Spinal cord (tissue), 4 donors: ENCODE measurements around the gene PMIS2. TPM values are rescaled to one million over a fixed set of nuclear protein-coding genes. Genes with fewer than 3 reads are reported as not detected.

ENCODE experiments used
- polyA plus RNA-seq, 2 donors: library from polyadenylated mRNA; unstranded; fragments of 120-200 nt; gene quantifications; one replicate each; pipeline ENCODE4 v1.2.1, GENCODE V29; 2013; ENCODE audit not compliant: insufficient read length in 2 of 2
- total RNA-seq, 2 donors: library from RNA; depleted of rRNA in 1 of 2; stranded (reverse); fragments of 120-200 nt in 1 of 2; fragments of >200 nt in 1 of 2; gene quantifications; one replicate each; pipeline versions ENCODE4 v1.2.3 to v1.2.4, GENCODE V29; 2013 to 2014

The PMIS2 gene
- total and polyA plus RNA-seq, 4 donors, result not detected

Other genes with a start within 250 kb of the PMIS2 start
- gene FFAR1, start 238.3 kb upstream of the PMIS2 start, total RNA-seq, result under 1 TPM in 1 of 2 donors, not detected in 1; 0.06 TPM
- gene FFAR1, start 238.3 kb upstream of the PMIS2 start, polyA plus RNA-seq, result under 1 TPM; 0.70 to 0.83 TPM
- under 1 TPM; 0.10 to 0.11 TPM for gene FFAR3, start 227.7 kb upstream of the PMIS2 start, total RNA-seq
- gene FFAR3, start 227.7 kb upstream of the PMIS2 start, polyA plus RNA-seq, result not detected
- not detected for gene GPR42, start 215.1 kb upstream of the PMIS2 start, total RNA-seq
- under 1 TPM in 1 of 2 donors, not detected in 1; 0.14 TPM for gene GPR42, start 215.1 kb upstream of the PMIS2 start, polyA plus RNA-seq
- gene FFAR2, start 137.9 kb upstream of the PMIS2 start, total RNA-seq, result under 1 TPM; 0.11 to 0.69 TPM
- gene FFAR2, start 137.9 kb upstream of the PMIS2 start, polyA plus RNA-seq, result under 1 TPM; 0.29 to 0.50 TPM
- gene KRTDAP, start 95.7 kb upstream of the PMIS2 start, total RNA-seq, result not detected
- not detected for gene KRTDAP, start 95.7 kb upstream of the PMIS2 start, polyA plus RNA-seq
- 10 to 100 TPM; 10.4 to 49.0 TPM for gene DMKN, start 72.5 kb upstream of the PMIS2 start, total RNA-seq
- 10 to 100 TPM; 18.1 to 31.2 TPM for gene DMKN, start 72.5 kb upstream of the PMIS2 start, polyA plus RNA-seq
- under 1 TPM in 1 of 2 donors, not detected in 1; 0.06 TPM for gene SBSN, start 57.9 kb upstream of the PMIS2 start, total RNA-seq
- under 1 TPM; 0.17 to 0.50 TPM for gene SBSN, start 57.9 kb upstream of the PMIS2 start, polyA plus RNA-seq
- gene GAPDHS, start 52.7 kb upstream of the PMIS2 start, total RNA-seq, result under 1 TPM in 1 of 2 donors, not detected in 1; 0.11 TPM
- not detected for gene GAPDHS, start 52.7 kb upstream of the PMIS2 start, polyA plus RNA-seq
- 100 to 1,000 TPM in 1 of 2 donors, 10 to 100 TPM in 1; 58.2 to 126 TPM for gene TMEM147, start 40.5 kb upstream of the PMIS2 start, total RNA-seq
- gene TMEM147, start 40.5 kb upstream of the PMIS2 start, polyA plus RNA-seq, result 100 to 1,000 TPM; 108 to 109 TPM
- gene ATP4A, start 22.5 kb upstream of the PMIS2 start, total RNA-seq, result not detected
- under 1 TPM; 0.30 to 0.41 TPM for gene ATP4A, start 22.5 kb upstream of the PMIS2 start, polyA plus RNA-seq
- 10 to 100 TPM in 1 of 2 donors, 1 to 10 TPM in 1; 5.1 to 15.5 TPM for gene HAUS5, start 26.6 kb downstream of the PMIS2 start, total RNA-seq
- 10 to 100 TPM; 18.2 to 26.0 TPM for gene HAUS5, start 26.6 kb downstream of the PMIS2 start, polyA plus RNA-seq
- 10 to 100 TPM; 18.1 to 55.3 TPM for gene RBM42, start 42.9 kb downstream of the PMIS2 start, total RNA-seq
- gene RBM42, start 42.9 kb downstream of the PMIS2 start, polyA plus RNA-seq, result 10 to 100 TPM; 73.4 to 76.5 TPM
- gene ETV2, start 55.6 kb downstream of the PMIS2 start, total RNA-seq, result 1 to 10 TPM in 1 of 2 donors, under 1 TPM in 1; 0.59 to 2.7 TPM
- gene ETV2, start 55.6 kb downstream of the PMIS2 start, polyA plus RNA-seq, result 1 to 10 TPM; 4.0 to 4.6 TPM
- 100 to 1,000 TPM; 321 to 628 TPM for gene COX6B1, start 62.1 kb downstream of the PMIS2 start, total RNA-seq
- 100 to 1,000 TPM; 378 to 396 TPM for gene COX6B1, start 62.1 kb downstream of the PMIS2 start, polyA plus RNA-seq
- not detected for gene UPK1A, start 80.3 kb downstream of the PMIS2 start, total RNA-seq
- under 1 TPM in 1 of 2 donors, not detected in 1; 0.21 TPM for gene UPK1A, start 80.3 kb downstream of the PMIS2 start, polyA plus RNA-seq
- gene ZBTB32, start 118.4 kb downstream of the PMIS2 start, total RNA-seq, result not detected
- under 1 TPM; 0.14 to 0.68 TPM for gene ZBTB32, start 118.4 kb downstream of the PMIS2 start, polyA plus RNA-seq
- 10 to 100 TPM in 1 of 2 donors, 1 to 10 TPM in 1; 8.2 to 15.3 TPM for gene KMT2B, start 131.8 kb downstream of the PMIS2 start, total RNA-seq
- gene KMT2B, start 131.8 kb downstream of the PMIS2 start, polyA plus RNA-seq, result 10 to 100 TPM; 41.6 to 42.2 TPM
- gene IGFLR1, start 156.3 kb downstream of the PMIS2 start, total RNA-seq, result 1 to 10 TPM; 3.1 to 3.5 TPM
- gene IGFLR1, start 156.3 kb downstream of the PMIS2 start, polyA plus RNA-seq, result 10 to 100 TPM in 1 of 2 donors, 1 to 10 TPM in 1; 8.8 to 10.9 TPM
- 10 to 100 TPM in 1 of 2 donors, 1 to 10 TPM in 1; 8.8 to 23.6 TPM for gene U2AF1L4, start 159.2 kb downstream of the PMIS2 start, total RNA-seq
- gene U2AF1L4, start 159.2 kb downstream of the PMIS2 start, polyA plus RNA-seq, result 10 to 100 TPM; 25.9 to 37.7 TPM
- gene PSENEN, start 159.5 kb downstream of the PMIS2 start, total RNA-seq, result 100 to 1,000 TPM in 1 of 2 donors, 10 to 100 TPM in 1; 15.9 to 106 TPM
- 10 to 100 TPM; 80.1 to 81.8 TPM for gene PSENEN, start 159.5 kb downstream of the PMIS2 start, polyA plus RNA-seq
- gene LIN37, start 162.4 kb downstream of the PMIS2 start, total RNA-seq, result 10 to 100 TPM in 1 of 2 donors, 1 to 10 TPM in 1; 5.1 to 15.7 TPM
- gene LIN37, start 162.4 kb downstream of the PMIS2 start, polyA plus RNA-seq, result 10 to 100 TPM; 17.7 to 18.3 TPM
- gene HSPB6, start 170.9 kb downstream of the PMIS2 start, total RNA-seq, result 1 to 10 TPM; 1.8 to 2.8 TPM
- gene HSPB6, start 170.9 kb downstream of the PMIS2 start, polyA plus RNA-seq, result 10 to 100 TPM; 25.7 to 26.9 TPM
- 1 to 10 TPM; 2.8 to 7.8 TPM for gene PROSER3, start 172.0 kb downstream of the PMIS2 start, total RNA-seq
- gene PROSER3, start 172.0 kb downstream of the PMIS2 start, polyA plus RNA-seq, result 10 to 100 TPM; 15.2 to 27.7 TPM
- gene ARHGAP33, start 189.4 kb downstream of the PMIS2 start, total RNA-seq, result 10 to 100 TPM; 13.6 to 32.6 TPM
- 100 to 1,000 TPM; 152 to 183 TPM for gene ARHGAP33, start 189.4 kb downstream of the PMIS2 start, polyA plus RNA-seq
- under 1 TPM in 1 of 2 donors, not detected in 1; 0.10 TPM for gene PRODH2, start 226.7 kb downstream of the PMIS2 start, total RNA-seq
- under 1 TPM; 0.27 to 0.32 TPM for gene PRODH2, start 226.7 kb downstream of the PMIS2 start, polyA plus RNA-seq